ENCODE data around the gene NETO1. TPM values are rescaled to one million over a fixed set of nuclear protein-coding genes. Genes with fewer than 3 reads are reported as not detected.
A peak's percentile ranks its signal among the peaks of the same experiment; 100 is the strongest.

NETO1 gene
- total RNA-seq, 1 experiment from 2014 or later, result 5.9 TPM

GRCh38 chr18:72846736-72847533, 20.9 kb downstream of the NETO1 start:
- H4K8ac ChIP-seq (replicated peaks; ENCODE audit: insufficient read length, low read depth, low read length), result no peak overlapping the region
- H4K91ac ChIP-seq (ENCODE audit: insufficient read length, low read depth, low read length), result no peak overlapping the region
- H3K27ac ChIP-seq (ENCODE audit: insufficient read length, low read depth, low read length), result peak overlapping the region; percentile 25
- no peak overlapping the region for H3K23ac ChIP-seq (ENCODE audit: insufficient read length, low read depth, low read length)
- H3K23me2 ChIP-seq (ENCODE audit: insufficient read length, low read depth, low read length, poor library complexity, severe bottlenecking), result no peaks in the 10 kb centered on the region
- H2BK5ac ChIP-seq (ENCODE audit: insufficient read length, low read length), result no peak overlapping the region
- no peak overlapping the region for H2BK15ac ChIP-seq (ENCODE audit: low read depth, low read length)
- H3K79me2 ChIP-seq (ENCODE audit: insufficient read depth, low read length), result no peaks in the 10 kb centered on the region
- no peak for TF ChIP-seq CTCF (conservative IDR thresholded peaks at IDR 0.05)
- whole genome bisulfite sequencing (ENCODE audit: extremely low coverage, insufficient read length, low lambda C conversion rate), result no CpG with 5 or more reads among the region's 7 CpGs
- H3K27ac Mint-ChIP-seq, result no peak overlapping the region
- H3K14ac ChIP-seq (ENCODE audit: insufficient read depth, low read length), result no peak overlapping the region
- no peaks in the 10 kb centered on the region for H4K20me1 ChIP-seq (ENCODE audit: control insufficient read depth, insufficient read depth, insufficient read length)
- H3K4ac ChIP-seq (ENCODE audit: low read depth, low read length), result no peak overlapping the region
- peaks cover 4 to 8% of the 10 kb centered on the region in 2 experiments; a peak in 3 of 5 replicates for H3K9me3 Mint-ChIP-seq
- H3K18ac ChIP-seq (ENCODE audit: insufficient read length, low read depth, low read length), result no peak overlapping the region
- H2AK5ac ChIP-seq (ENCODE audit: insufficient read length, low read length), result no peak overlapping the region
- H3K27me3 Mint-ChIP-seq (ENCODE audit: low read depth), result no peaks in the 10 kb centered on the region
- no peak overlapping the region for H3K4me3 Mint-ChIP-seq
- H3K56ac ChIP-seq (ENCODE audit: insufficient read length, low read depth, low read length), result no peak overlapping the region
- peaks cover 15 to 18% of the 10 kb centered on the region in 2 experiments for H3K4me1 Mint-ChIP-seq
- peaks cover 0 to 17% (median 15%) of the 10 kb centered on the region in 3 experiments; a peak in 6 of 7 replicates for H3K36me3 Mint-ChIP-seq (ENCODE audit: insufficient read depth in 1 of 3, low read depth in 3 of 3)
- no peak overlapping the region for H3T11ph ChIP-seq (ENCODE audit: low read length)
- H2AFZ ChIP-seq (ENCODE audit: low read length), result no peak overlapping the region
- H4K5ac ChIP-seq (ENCODE audit: insufficient read length, low read depth, low read length), result no peak overlapping the region
- DNase-seq, result no peak
- no peaks in the 10 kb centered on the region for H3K9me3 ChIP-seq (ENCODE audit: control insufficient read depth, low read depth, low read length)
- H2BK120ac ChIP-seq (ENCODE audit: low read depth, low read length, poor library complexity, severe bottlenecking), result no peak overlapping the region
- H3K4me2 ChIP-seq (ENCODE audit: insufficient read depth, insufficient read length, low read length), result no peak overlapping the region
- no peaks in the 10 kb centered on the region for H3K27me3 ChIP-seq (ENCODE audit: insufficient read depth, low read length)
- no peak overlapping the region for H2BK20ac ChIP-seq (ENCODE audit: low read depth, low read length, poor library complexity, severe bottlenecking)
- H3K4me1 ChIP-seq (ENCODE audit: insufficient read depth, low read length), result peaks cover 8% of the 10 kb centered on the region; the same call in 1 of the 2 replicates
- no peak overlapping the region for H3K9ac ChIP-seq (ENCODE audit: extremely low read depth, insufficient read length, low read length)
- H2BK12ac ChIP-seq (ENCODE audit: insufficient read length, low read depth, low read length), result no peak overlapping the region
- H3K79me1 ChIP-seq (ENCODE audit: insufficient read depth, low read depth, low read length, poor library complexity, severe bottlenecking), result no peaks in the 10 kb centered on the region
